Measurements from ENCODE around the gene CUEDC2. TPM values are rescaled to one million over a fixed set of nuclear protein-coding genes. Genes with fewer than 3 reads are reported as not detected.
A peak's percentile ranks its signal among the peaks of the same experiment; 100 is the strongest.

The CUEDC2 gene
- total RNA-seq, 4 donors from 2014 or later, result 86.4 to 195 (median 131) TPM

DNA sequence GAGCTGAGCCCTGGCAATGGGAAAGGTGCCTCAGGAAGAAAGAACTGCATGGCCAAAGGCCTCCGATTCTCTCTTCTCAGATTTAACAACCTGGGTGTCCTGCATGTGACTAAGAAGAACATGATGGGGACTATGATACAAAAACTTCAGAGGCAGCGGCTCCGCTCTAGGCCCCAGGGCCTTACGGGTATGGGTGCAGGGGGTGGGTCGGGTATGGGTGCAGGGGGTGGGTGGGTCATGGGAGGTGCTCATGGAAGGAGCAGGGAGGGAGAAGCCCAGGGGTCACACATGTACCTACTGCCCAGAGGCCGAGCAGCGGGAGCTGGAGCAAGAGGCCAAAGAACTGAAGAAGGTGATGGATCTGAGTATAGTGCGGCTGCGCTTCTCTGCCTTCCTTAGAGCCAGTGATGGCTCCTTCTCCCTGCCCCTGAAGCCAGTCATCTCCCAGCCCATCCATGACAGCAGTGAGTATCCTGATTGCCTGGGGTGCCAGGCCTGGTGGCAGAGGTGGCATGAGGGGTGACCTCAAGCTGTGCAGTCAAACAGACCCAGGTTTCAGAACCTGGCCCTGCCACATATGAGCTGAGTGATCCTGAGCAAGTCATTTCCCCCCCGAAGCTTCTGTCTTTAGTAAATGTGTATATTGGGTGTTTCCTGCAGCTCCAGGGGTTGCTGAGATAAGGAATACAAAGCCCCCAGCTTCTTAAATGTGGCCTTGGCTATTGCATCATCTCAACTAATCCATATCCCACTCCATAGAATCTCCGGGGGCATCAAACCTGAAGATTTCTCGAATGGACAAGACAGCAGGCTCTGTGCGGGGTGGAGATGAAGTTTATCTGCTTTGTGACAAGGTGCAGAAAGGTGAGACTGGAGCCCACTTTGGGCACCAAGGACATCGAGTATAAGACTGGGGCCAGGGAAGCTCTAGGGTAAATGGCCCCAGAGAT lies 34.9 kb downstream of the CUEDC2 start:
- DNase-seq (ENCODE audit: low spot score in 2 of 2), result no peak
- Histone ChIP-seq H3K4me3 (no peak overlapping the region), H3K9me3 (no peaks in the 10 kb centered on the region), H3K4me1 (peaks cover 0 to 60% (median 32%) of the 10 kb centered on the region in 4 donors), H3K36me3 (peaks cover 0 to 48% (median 11%) of the 10 kb centered on the region in 3 donors), H3K27me3 (no peaks in the 10 kb centered on the region), H3K27ac (peak overlapping the region in 2 of 4 donors; percentile 97 to 98)
- 89% methylated on average over 14 of the region's 14 CpGs for WGBS, 2 donors
- TF ChIP-seq, protein P1, sequence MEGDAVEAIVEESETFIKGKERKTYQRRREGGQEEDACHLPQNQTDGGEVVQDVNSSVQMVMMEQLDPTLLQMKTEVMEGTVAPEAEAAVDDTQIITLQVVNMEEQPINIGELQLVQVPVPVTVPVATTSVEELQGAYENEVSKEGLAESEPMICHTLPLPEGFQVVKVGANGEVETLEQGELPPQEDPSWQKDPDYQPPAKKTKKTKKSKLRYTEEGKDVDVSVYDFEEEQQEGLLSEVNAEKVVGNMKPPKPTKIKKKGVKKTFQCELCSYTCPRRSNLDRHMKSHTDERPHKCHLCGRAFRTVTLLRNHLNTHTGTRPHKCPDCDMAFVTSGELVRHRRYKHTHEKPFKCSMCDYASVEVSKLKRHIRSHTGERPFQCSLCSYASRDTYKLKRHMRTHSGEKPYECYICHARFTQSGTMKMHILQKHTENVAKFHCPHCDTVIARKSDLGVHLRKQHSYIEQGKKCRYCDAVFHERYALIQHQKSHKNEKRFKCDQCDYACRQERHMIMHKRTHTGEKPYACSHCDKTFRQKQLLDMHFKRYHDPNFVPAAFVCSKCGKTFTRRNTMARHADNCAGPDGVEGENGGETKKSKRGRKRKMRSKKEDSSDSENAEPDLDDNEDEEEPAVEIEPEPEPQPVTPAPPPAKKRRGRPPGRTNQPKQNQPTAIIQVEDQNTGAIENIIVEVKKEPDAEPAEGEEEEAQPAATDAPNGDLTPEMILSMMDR (IDR thresholded peaks at IDR 0.05), result no peak
- TF ChIP-seq POLR2A (IDR thresholded peaks at IDR 0.05) (no peak), EP300 (IDR thresholded peaks at IDR 0.05) (no peak)

- H3K36me3 ChIP-seq, result peaks cover 0 to 41% (median 7%) of the 10 kb centered on the region in 3 donors
- H3K4me1 ChIP-seq, result peaks cover 0 to 60% (median 32%) of the 10 kb centered on the region in 4 donors
- no peaks in the 10 kb centered on the region for H3K27me3 ChIP-seq
- no peaks in the 10 kb centered on the region for H3K9me3 ChIP-seq
- no peak for DNase-seq (ENCODE audit: low spot score in 2 of 2)
- WGBS, 2 donors, result 85 to 86% methylated on average over 12 of the region's 12 CpGs
- TF ChIP-seq POLR2A (IDR thresholded peaks at IDR 0.05) (no peak), EP300 (IDR thresholded peaks at IDR 0.05) (no peak)
- TF ChIP-seq, protein P1 (IDR thresholded peaks at IDR 0.05), result no peak
- H3K27ac ChIP-seq, result peak overlapping the region; percentile 86 to 98 (median 95)
- H3K4me3 ChIP-seq, result peak overlapping the region in 1 of 4 donors; percentile 76
These were observed 35.6 kb downstream of the CUEDC2 start for GRCh38 chr10:102396730-102397151.

DNA sequence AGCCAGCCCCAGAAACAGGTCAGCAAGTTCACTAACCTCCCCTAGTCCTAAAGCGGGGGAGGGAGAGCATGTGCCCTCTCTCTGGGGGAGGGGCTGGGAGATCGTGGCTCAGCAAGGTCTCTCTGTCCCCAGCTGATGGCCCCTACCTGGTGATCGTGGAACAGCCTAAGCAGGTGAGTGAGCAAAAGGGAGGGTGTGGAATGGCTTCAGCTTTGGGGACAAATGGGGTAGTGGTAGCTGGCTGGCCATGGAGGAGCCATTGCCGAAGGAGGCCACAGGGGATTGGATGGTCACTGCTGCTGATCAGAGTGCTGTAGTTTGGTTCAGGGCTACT lies 36.1 kb downstream of the CUEDC2 start:
- H3K36me3 ChIP-seq, result peaks cover 0 to 36% (median 2%) of the 10 kb centered on the region in 3 donors
- no peak for DNase-seq (ENCODE audit: low spot score in 2 of 2)
- no peak for TF ChIP-seq POLR2A (IDR thresholded peaks at IDR 0.05)
- TF ChIP-seq EP300 (IDR thresholded peaks at IDR 0.05), result no peak
- TF ChIP-seq, protein P1 (IDR thresholded peaks at IDR 0.05), result no peak
- H3K27ac ChIP-seq, result peak overlapping the region; percentile 86 to 98 (median 95)
- 37 to 52% methylated on average over 4 of the region's 4 CpGs for WGBS, 2 donors
- H3K27me3 ChIP-seq, result no peaks in the 10 kb centered on the region
- H3K9me3 ChIP-seq, result no peaks in the 10 kb centered on the region
- H3K4me3 ChIP-seq, result peak overlapping the region; percentile 54 to 80 (median 77)
- H3K4me1 ChIP-seq, result peaks cover 0 to 60% (median 32%) of the 10 kb centered on the region in 4 donors

DNA sequence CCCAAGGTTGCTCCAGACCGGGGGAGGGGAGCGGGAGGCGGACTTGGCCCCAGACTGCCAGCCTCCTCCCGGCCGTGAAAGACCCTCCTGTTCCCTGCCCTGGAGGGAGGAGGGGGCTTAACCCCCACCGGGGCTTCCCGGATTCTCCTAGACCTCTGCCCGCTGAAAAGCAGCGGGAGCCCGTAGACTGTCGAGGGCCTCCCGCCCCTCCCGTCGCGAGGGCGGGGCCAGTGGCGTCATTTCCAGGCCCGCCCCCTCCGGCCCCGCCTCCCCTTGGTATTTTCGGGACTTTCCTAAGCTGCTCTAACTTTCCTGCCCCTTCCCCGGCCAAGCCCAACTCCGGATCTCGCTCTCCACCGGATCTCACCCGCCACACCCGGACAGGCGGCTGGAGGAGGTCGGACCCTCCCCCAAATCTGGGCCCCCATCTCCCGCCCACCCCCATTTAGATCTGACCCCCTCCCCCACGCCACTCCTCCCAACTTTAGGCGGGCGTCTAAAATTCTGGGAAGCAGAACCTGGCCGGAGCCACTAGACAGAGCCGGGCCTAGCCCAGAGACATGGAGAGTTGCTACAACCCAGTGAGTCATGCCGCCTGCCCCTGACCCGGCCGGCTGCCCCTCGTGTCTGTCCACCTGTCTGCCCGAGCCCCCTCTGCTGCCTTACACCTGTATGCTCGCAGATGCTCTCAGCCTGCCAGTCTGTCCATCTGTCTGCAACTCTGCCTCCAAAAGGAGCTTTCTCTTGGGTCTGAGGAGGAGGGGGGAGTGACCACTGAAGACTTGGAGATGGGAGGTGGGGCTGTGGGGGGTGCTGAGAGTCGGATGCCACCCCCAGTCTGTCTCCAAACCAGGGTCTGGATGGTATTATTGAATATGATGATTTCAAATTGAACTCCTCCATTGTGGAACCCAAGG lies 36.7 kb downstream of the CUEDC2 start, which contains the start of gene NFKB2:
TSS of gene NFKB2 (plus strand) at position 306 of the 917 bp plus-strand sequence. CDS start at position 561, 255 bp downstream.
- Histone ChIP-seq H3K36me3 (peaks cover 0 to 30% (median 0%) of the 10 kb centered on the region in 3 donors), H3K4me1 (peaks cover 0 to 60% (median 32%) of the 10 kb centered on the region in 4 donors), H3K27ac (peak within 1 kb of the TSS; percentile 86 to 98 (median 95)), H3K9me3 (no peaks in the 10 kb centered on the region), H3K27me3 (no peaks in the 10 kb centered on the region), H3K4me3 (peak within 1 kb of the TSS; percentile 54 to 80 (median 77))
- TF ChIP-seq EP300 (IDR thresholded peaks at IDR 0.05) (peak; percentile 69 to 89), POLR2A (IDR thresholded peaks at IDR 0.05) (peak; percentile 21 to 77)
- TF ChIP-seq, protein P1 (IDR thresholded peaks at IDR 0.05), result peak in 2 of 5 experiments; percentile 22 to 25
- WGBS, 2 donors, result 0% methylated on average over 31 to 42 of the region's 42 CpGs
- peak; percentile 84 to 89 for DNase-seq (ENCODE audit: low spot score in 2 of 2)

All from tibial nerve (tissue), 4 donors.